Measurements from ENCODE around the gene SLC9A1.

GRCh38 chr1:27152004-27152828 lies 2.7 kb downstream of the SLC9A1 start:
- TF ChIP-seq CTCF (IDR thresholded peaks at IDR 0.05; ENCODE audit: borderline replicate concordance, extremely low read depth, low read length, poor library complexity, severe bottlenecking) (no peak), EZH2 (IDR thresholded peaks at IDR 0.05; ENCODE audit: borderline replicate concordance, low read depth, low read length, severe bottlenecking) (no peak)

All from DND-41 (cell line).